ENCODE results near the gene TDRKH.

Gene TDRKH

GRCh38 chr1:151809290-151809984 lies 19.1 kb upstream of the TDRKH start:
- TF ChIP-seq POLR2A (IDR thresholded peaks at IDR 0.05; ENCODE audit: extremely low read depth, insufficient read length) (no peak), MAX (IDR thresholded peaks at IDR 0.05; ENCODE audit: low read depth, low read length) (no peak)
- H3K4me3 ChIP-seq (ENCODE audit: low read depth, low read length), result no peak overlapping the region
- DNase-seq (ENCODE audit: low read depth), result no peak

- DNase-seq (ENCODE audit: low read depth), result no peak
- TF ChIP-seq MYC (IDR thresholded peaks at IDR 0.05; ENCODE audit: low read depth, low read length), result no peak
- no peak for TF ChIP-seq POLR2A (IDR thresholded peaks at IDR 0.05; ENCODE audit: extremely low read depth, insufficient read length)
- TF ChIP-seq, protein P1, sequence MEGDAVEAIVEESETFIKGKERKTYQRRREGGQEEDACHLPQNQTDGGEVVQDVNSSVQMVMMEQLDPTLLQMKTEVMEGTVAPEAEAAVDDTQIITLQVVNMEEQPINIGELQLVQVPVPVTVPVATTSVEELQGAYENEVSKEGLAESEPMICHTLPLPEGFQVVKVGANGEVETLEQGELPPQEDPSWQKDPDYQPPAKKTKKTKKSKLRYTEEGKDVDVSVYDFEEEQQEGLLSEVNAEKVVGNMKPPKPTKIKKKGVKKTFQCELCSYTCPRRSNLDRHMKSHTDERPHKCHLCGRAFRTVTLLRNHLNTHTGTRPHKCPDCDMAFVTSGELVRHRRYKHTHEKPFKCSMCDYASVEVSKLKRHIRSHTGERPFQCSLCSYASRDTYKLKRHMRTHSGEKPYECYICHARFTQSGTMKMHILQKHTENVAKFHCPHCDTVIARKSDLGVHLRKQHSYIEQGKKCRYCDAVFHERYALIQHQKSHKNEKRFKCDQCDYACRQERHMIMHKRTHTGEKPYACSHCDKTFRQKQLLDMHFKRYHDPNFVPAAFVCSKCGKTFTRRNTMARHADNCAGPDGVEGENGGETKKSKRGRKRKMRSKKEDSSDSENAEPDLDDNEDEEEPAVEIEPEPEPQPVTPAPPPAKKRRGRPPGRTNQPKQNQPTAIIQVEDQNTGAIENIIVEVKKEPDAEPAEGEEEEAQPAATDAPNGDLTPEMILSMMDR (IDR thresholded peaks at IDR 0.05; ENCODE audit: low read depth, low read length), result no peak
- TF ChIP-seq MAX (IDR thresholded peaks at IDR 0.05; ENCODE audit: low read depth, low read length), result no peak
- H3K4me3 ChIP-seq (ENCODE audit: low read depth, low read length), result no peak overlapping the region
Measured at GRCh38 chr1:151807766-151808165, 17.5 kb upstream of the TDRKH start.

GRCh38 chr1:151807131-151807530 lies 16.8 kb upstream of the TDRKH start:
- TF ChIP-seq MAX (IDR thresholded peaks at IDR 0.05; ENCODE audit: low read depth, low read length) (no peak), POLR2A (IDR thresholded peaks at IDR 0.05; ENCODE audit: extremely low read depth, insufficient read length) (no peak), MYC (IDR thresholded peaks at IDR 0.05; ENCODE audit: low read depth, low read length) (no peak)
- TF ChIP-seq, protein P1 (IDR thresholded peaks at IDR 0.05; ENCODE audit: low read depth, low read length), result no peak
- H3K4me3 ChIP-seq (ENCODE audit: low read depth, low read length), result no peak overlapping the region
- no peak for DNase-seq (ENCODE audit: low read depth)

GRCh38 chr1:151806170-151806569 lies 15.9 kb upstream of the TDRKH start:
- DNase-seq (ENCODE audit: low read depth), result no peak
- TF ChIP-seq MAX (IDR thresholded peaks at IDR 0.05; ENCODE audit: low read depth, low read length) (no peak), POLR2A (IDR thresholded peaks at IDR 0.05; ENCODE audit: extremely low read depth, insufficient read length) (no peak), MYC (IDR thresholded peaks at IDR 0.05; ENCODE audit: low read depth, low read length) (no peak)
- TF ChIP-seq, protein P1 (IDR thresholded peaks at IDR 0.05; ENCODE audit: low read depth, low read length), result no peak
- H3K4me3 ChIP-seq (ENCODE audit: low read depth, low read length), result no peak overlapping the region

DNA sequence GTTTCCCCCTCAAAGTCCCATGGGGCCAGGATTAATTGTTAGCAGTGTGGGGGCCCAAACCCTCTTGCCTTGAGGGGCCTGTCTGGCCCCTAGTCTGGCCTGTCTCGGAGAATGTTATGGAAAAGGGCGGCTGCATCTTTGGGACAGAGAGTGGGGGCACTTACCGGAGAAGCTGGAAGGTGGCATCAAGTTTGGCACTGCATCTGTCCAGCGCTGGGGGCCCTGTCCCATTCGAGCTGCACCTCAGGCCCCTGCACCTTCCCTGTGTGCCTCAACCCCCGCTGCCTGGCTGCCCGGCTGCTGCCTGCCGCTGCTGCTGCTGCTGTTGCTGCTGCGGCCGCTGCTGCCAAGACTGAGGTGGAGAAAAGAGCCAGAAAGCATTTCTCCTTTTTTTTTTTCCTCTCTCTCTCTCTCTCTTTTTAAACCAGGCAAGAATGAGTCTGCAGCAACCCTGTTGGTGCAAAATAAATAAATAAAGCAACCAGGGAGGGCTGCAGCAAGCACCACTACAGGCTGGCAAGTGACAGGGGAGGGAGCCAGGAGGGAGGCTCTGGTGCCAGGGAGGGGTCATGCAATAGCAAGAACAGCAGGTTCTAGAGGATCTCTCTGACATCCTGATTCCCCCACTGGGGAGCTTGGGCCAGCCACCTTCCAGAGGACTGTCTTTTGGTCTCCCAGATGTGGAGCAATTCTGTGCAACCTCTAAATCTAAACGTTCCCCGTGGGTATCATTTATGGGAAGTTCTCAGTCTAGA lies 14.9 kb upstream of the TDRKH start, which contains the start of gene LINGO4:
LINGO4 (minus strand) TSS at position 354 of the 755 bp plus-strand sequence. CDS start 2,715 bp downstream, outside the sequence.
- DNase-seq (ENCODE audit: low read depth), result no peak
- no peak within 1 kb of the TSS for H3K4me3 ChIP-seq (ENCODE audit: low read depth, low read length)
- TF ChIP-seq MAX (IDR thresholded peaks at IDR 0.05; ENCODE audit: low read depth, low read length), result no peak
- no peak for TF ChIP-seq MYC (IDR thresholded peaks at IDR 0.05; ENCODE audit: low read depth, low read length)
- TF ChIP-seq POLR2A (IDR thresholded peaks at IDR 0.05; ENCODE audit: extremely low read depth, insufficient read length), result no peak
- TF ChIP-seq, protein P1 (IDR thresholded peaks at IDR 0.05; ENCODE audit: low read depth, low read length), result no peak

DNA sequence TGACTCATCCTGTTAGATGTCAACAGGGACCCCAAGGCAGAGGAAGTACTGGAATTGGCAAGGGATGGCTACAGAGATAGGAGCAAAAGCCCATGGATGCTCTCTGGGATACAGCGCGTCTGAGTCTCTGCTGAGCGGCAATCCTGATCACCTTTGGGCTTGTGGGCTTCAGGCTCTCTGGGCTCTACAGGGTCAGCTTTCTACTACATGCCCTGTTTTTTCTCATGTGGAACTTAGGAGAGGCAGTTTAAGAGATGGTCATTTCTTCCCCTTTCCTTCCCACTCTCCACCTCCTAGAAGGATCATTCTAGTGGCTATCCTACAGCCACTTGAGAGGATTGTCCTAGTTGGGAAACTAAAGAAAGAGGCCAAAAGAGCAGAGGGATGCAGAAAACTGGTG lies 13.6 kb upstream of the TDRKH start:
- TF ChIP-seq MAX (IDR thresholded peaks at IDR 0.05; ENCODE audit: low read depth, low read length), result no peak
- no peak for TF ChIP-seq POLR2A (IDR thresholded peaks at IDR 0.05; ENCODE audit: extremely low read depth, insufficient read length)
- TF ChIP-seq MYC (IDR thresholded peaks at IDR 0.05; ENCODE audit: low read depth, low read length), result no peak
- TF ChIP-seq, protein P1 (IDR thresholded peaks at IDR 0.05; ENCODE audit: low read depth, low read length), result no peak
- DNase-seq (ENCODE audit: low read depth), result no peak
- H3K4me3 ChIP-seq (ENCODE audit: low read depth, low read length), result no peak overlapping the region
